Spleen (tissue), 7 donors: ENCODE results near the gene TDRD1.

Experiments used
- CTCF ChIP-seq, 11 experiments: fragments of 200-600 bp in 7 of 11; fragments of 450-650 bp in 4 of 11; sonication (generic) in 4 of 11; IDR thresholded peaks in 8 of 11; conservative IDR thresholded peaks in 3 of 11; 1 replicate in 7 of 11; 2 replicates in 4 of 11; pipeline versions ENCODE4 v1.4.0 to v1.8.0; 2016 to 2021; ENCODE audit warnings: antibody characterized with exemption in 11 of 11, inconsistent platforms in 4 of 11, mild to moderate bottlenecking in 1 of 11
- POLR2A ChIP-seq, 3 donors: fragments of 450-650 bp; IDR thresholded peaks; one replicate each; pipeline ENCODE4 v1.5.1; 2017; ENCODE audit warnings: antibody characterized with exemption in 3 of 3, mild to moderate bottlenecking in 1 of 3
- donor health status: DM: no; HTN: no; CAD: no; lungs with moderate emphysema.
- donor health status: DM: no; HTN: no; CAD: no.
- donor health status: DM: no; HTN: no; CAD: no.

GRCh38 chr10:114256008-114256765 lies 77.0 kb downstream of the TDRD1 start:
- TF ChIP-seq POLR2A (IDR thresholded peaks at IDR 0.05) (no peak), CTCF (IDR thresholded peaks at IDR 0.05 in 8 of 11, conservative IDR thresholded peaks at IDR 0.05 in 3 of 11) (no peak)
